Sigmoid colon (tissue), 4 donors: ENCODE measurements around the gene SYNE3.

Experiments
- EP300 ChIP-seq, 4 donors: sonication (generic); formaldehyde crosslinking; IDR thresholded peaks; one replicate each; pipeline ENCODE4 v1.6.1; 2017; ENCODE audit warnings: antibody characterized with exemption in 4 of 4
- POLR2A ChIP-seq, 2 donors: fragments of 450-650 bp; IDR thresholded peaks; one replicate each; pipeline ENCODE4 v1.6.1; 2016; ENCODE audit warnings: antibody characterized with exemption in 2 of 2, mild to moderate bottlenecking in 2 of 2, moderate library complexity in 2 of 2
- POLR2AphosphoS5 ChIP-seq, 4 donors: sonication (generic); formaldehyde crosslinking; IDR thresholded peaks; one replicate each; pipeline ENCODE4 v1.6.1; 2017; ENCODE audit warnings: antibody characterized with exemption in 4 of 4
- TF ChIP-seq, protein P1 (sequence below), 4 experiments: fragments of 450-650 bp in 3 of 4; fragments of 200-600 bp in 1 of 4; IDR thresholded peaks; one replicate each; pipeline ENCODE4 v1.5.1; 2016 to 2019; ENCODE audit warnings: antibody characterized with exemption in 4 of 4, mild to moderate bottlenecking in 3 of 4, moderate library complexity in 2 of 4

DNA sequence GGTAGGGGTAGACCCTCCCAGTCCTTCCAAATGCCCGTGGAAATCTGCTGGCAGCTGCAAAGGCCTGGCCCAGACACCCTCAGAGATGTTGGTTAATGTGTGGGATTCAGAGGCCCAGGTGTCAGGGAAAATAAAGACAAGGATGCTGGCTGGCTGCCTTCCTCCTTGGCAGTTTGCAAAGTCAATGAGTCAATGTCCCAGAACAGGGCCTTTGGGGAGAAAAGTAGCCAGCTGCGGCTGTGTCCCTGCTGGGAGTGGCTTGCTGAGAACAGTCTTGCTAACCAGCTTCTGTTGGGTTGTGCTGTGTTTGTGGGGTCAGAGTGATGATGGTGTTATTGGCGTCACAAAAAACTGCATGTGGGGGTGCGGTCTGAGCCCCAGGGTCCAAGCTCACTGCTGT, 47.6 kb upstream of the SYNE3 start:
- TF ChIP-seq, protein P1, sequence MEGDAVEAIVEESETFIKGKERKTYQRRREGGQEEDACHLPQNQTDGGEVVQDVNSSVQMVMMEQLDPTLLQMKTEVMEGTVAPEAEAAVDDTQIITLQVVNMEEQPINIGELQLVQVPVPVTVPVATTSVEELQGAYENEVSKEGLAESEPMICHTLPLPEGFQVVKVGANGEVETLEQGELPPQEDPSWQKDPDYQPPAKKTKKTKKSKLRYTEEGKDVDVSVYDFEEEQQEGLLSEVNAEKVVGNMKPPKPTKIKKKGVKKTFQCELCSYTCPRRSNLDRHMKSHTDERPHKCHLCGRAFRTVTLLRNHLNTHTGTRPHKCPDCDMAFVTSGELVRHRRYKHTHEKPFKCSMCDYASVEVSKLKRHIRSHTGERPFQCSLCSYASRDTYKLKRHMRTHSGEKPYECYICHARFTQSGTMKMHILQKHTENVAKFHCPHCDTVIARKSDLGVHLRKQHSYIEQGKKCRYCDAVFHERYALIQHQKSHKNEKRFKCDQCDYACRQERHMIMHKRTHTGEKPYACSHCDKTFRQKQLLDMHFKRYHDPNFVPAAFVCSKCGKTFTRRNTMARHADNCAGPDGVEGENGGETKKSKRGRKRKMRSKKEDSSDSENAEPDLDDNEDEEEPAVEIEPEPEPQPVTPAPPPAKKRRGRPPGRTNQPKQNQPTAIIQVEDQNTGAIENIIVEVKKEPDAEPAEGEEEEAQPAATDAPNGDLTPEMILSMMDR (IDR thresholded peaks at IDR 0.05): no peak
- TF ChIP-seq EP300 (IDR thresholded peaks at IDR 0.05) (no peak), POLR2A (IDR thresholded peaks at IDR 0.05) (no peak), POLR2AphosphoS5 (IDR thresholded peaks at IDR 0.05) (no peak)
